Neural progenitor cell (in vitro differentiated cells): Measurements from ENCODE around the gene EXOC7.

ENCODE experiments used
- EZH2 ChIP-seq: fragments of 200-600 bp; sonication (generic); IDR thresholded peaks from 2 replicates; pipeline ENCODE4 v1.6.1; 2017; ENCODE audit warnings: antibody characterized with exemption, mild to moderate bottlenecking, moderate library complexity
- EZH2phosphoT487 ChIP-seq: fragments of 200-600 bp; sonication (generic); IDR thresholded peaks from 2 replicates; pipeline ENCODE4 v1.6.1; 2017; ENCODE audit warnings: antibody characterized with exemption

GRCh38 chr17:76138234-76138895 lies 34.8 kb upstream of the EXOC7 start:
- TF ChIP-seq EZH2phosphoT487 (no peak), EZH2 (peak; percentile 27)
